ENCODE results near the gene MAP3K7CL. TPM values are rescaled to one million over a fixed set of nuclear protein-coding genes. Genes with fewer than 3 reads are reported as not detected.
A peak's percentile ranks its signal among the peaks of the same experiment; 100 is the strongest.

MAP3K7CL gene
- total RNA-seq, 1 donor from 2014 or later = 1.1 TPM

DNA sequence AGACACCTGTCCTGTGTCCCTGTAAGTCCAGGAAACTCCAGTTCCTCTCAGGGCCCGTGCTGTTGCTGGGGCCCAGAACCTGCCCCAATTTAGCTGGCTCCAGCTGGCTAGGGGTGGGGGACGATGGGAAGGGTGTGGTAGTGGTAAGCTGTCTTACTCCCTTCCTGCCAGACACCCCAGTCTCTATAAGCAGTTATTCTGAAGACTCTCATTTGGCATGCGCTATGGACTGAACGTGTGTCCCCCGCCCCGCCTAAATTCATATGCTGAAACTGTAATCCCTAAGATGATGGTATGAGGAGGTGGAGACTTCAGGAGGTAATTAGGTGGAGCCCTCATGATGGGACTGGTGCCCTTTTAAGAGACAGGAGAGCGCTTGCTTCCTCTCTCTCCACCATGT, 82.0 kb downstream of the MAP3K7CL start:
- ATAC-seq = no peak
- DNase-seq (ENCODE audit: missing footprints) = no peak
- intact Hi-C loops (cut with DNase I) = no loop called here

DNA sequence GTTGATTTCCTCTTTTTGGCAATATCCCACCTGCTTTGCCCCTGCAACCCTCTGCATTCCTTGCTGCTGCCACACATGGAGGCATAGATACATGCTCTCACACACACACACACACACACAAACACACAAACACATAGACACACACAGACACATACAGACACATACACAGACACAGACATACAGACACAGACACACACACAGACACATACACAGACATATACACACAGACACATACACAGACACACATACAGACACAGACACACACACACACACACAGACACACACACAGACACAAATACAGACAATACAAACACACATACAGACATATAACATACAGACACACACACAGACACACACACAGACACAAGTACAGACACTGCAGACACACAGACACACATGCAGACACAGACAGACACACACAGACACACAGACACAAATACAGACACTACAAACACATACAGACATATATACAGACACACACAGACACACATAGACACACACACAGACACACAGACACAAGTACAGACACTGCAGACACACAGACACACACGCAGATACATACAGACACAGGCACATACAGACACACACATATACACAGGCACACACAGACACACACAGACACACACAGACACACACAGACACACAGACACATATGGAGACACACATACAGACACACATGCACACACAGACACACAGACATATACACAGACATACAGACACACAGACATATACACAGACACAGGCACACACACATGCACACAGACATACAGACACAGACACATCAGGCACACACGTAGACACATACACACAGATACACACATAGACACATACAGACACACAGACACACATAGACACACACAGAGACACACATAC, 83.3 kb downstream of the MAP3K7CL start:
- ATAC-seq = no peak
- no peak for DNase-seq (ENCODE audit: missing footprints)
- intact Hi-C loops (cut with DNase I) = no loop called here

DNA sequence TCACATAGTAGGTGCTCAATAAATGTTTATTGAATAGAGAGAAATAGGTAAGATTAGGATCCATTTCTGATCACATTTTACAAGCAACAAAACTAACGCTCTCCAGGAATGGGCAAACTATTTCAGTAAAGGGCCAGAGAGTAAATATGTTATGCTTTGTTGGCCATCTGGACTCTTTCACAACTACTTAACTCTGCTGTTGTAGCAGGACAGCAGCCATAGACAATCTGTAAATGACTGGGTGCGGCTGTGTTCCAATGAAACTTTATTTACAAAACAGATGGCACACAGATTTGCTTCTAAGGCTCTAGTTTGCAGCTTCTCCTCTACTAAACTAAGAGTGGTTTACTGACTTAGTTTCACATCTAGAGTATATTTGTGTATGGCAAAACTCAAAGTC, 85.3 kb downstream of the MAP3K7CL start:
- intact Hi-C loops (cut with DNase I) = no loop called here
- ATAC-seq = no peak
- DNase-seq (ENCODE audit: missing footprints) = no peak

DNA sequence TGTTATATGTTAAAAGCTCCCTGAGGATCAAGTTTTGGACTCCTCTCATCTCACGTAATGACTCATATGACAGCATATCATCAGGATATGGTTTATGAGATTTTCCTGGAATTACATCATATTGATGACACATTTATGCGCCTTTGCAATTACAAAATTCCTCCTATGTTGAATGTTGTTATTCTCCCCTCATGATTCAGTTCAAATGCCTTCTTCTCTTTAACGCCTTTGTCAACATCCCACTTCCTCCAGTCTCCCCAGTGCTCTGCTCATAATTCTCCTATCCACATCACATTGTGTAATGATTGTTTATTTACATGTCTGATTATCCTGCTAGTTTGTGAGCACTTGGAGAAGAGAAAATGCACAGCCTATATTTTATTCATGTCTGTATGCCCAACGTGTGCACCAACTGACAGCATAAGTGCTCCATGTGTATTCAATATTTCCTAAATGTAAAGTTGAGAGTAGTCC, 87.4 kb downstream of the MAP3K7CL start:
- no peak for ATAC-seq

DNA sequence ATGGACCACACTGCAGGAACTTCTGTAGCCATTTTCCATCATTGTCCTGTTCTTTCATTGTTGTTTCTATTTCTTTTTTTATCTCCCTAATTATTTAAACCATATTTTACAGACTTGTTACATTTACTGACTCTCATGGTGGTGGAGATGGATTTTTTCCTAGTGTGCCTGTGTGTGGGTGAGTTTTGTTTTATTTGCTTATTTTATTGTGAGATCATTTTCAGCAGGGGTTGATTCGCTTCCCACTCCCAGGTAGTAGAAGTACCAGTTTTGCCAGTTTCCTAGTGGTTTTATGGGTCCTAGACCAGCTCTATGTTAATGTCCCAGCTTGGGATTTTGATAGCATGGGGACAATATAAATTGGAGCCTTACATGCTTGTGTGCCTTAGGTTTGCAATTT, 88.3 kb downstream of the MAP3K7CL start:
- no peak for ATAC-seq
- no peak for DNase-seq (ENCODE audit: missing footprints)
- intact Hi-C loops (cut with DNase I) = no loop called here

More for the DNA sequence above, 87.4 kb downstream of the MAP3K7CL start:
- DNase-seq (ENCODE audit: missing footprints) = no peak
- intact Hi-C loops (cut with DNase I) = no loop called here

GRCh38 chr21:29219165-29219770, 88.8 kb downstream of the MAP3K7CL start:
- ATAC-seq (peak; percentile 44), DNase-seq (ENCODE audit: missing footprints) (no peak)

DNA sequence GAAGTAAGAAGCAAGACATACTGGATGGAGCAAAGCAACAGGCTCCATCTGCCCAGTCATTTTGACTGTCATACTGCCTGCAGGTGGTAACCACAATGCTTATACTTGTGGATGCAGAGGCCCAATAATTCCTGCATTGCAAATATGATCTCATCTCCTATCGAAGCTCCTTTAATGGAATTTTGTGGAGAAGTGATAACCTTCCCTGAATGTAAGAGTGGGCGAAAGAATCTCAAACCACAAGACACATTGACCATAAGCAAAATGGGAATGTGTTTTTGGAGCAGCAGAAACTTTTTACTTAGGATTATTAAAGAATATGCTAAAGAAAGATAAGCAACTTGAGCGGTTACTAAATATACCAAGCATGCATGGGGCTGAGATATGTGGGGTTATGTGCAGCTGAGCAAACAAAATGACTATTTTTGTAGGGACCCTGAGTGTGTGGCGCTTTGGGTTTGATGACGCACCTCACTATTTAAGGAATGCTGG, 90.9 kb downstream of the MAP3K7CL start:
- ATAC-seq (no peak), DNase-seq (ENCODE audit: missing footprints) (no peak)
- intact Hi-C loops (cut with DNase I) = no loop called here

More at GRCh38 chr21:29219165-29219770, 88.8 kb downstream of the MAP3K7CL start:
- intact Hi-C loops (cut with DNase I) = no loop called here

GRCh38 chr21:29224006-29224405, 93.6 kb downstream of the MAP3K7CL start:
- no peak for ATAC-seq
- DNase-seq (ENCODE audit: missing footprints) = no peak

More at GRCh38 chr21:29224006-29224405, 93.6 kb downstream of the MAP3K7CL start:
- intact Hi-C loops (cut with DNase I) = no loop called here

Other genes starting within 250 kb of the MAP3K7CL start
- 16.6 TPM for gene LTN1, start 137.8 kb upstream of the MAP3K7CL start, total RNA-seq
- gene RWDD2B, start 111.3 kb upstream of the MAP3K7CL start, total RNA-seq = 14.6 TPM
- 30.4 TPM for gene USP16, start 106.0 kb upstream of the MAP3K7CL start, total RNA-seq
- 110 TPM for gene CCT8, start 57.0 kb upstream of the MAP3K7CL start, total RNA-seq
- gene BACH1, start 168.3 kb downstream of the MAP3K7CL start, total RNA-seq = 35.5 TPM

Data from Right ventricle myocardium inferior (tissue), 1 donor.